ENCODE data around the gene TBC1D2. TPM values are rescaled to one million over a fixed set of nuclear protein-coding genes. Genes with fewer than 3 reads are reported as not detected.
A peak's percentile ranks its signal among the peaks of the same experiment; 100 is the strongest.

Gene TBC1D2
- total and polyA plus RNA-seq, 2 of the 4 experiments (the other 2 are of a cell fraction), result 36.9 to 62.7 TPM

DNA sequence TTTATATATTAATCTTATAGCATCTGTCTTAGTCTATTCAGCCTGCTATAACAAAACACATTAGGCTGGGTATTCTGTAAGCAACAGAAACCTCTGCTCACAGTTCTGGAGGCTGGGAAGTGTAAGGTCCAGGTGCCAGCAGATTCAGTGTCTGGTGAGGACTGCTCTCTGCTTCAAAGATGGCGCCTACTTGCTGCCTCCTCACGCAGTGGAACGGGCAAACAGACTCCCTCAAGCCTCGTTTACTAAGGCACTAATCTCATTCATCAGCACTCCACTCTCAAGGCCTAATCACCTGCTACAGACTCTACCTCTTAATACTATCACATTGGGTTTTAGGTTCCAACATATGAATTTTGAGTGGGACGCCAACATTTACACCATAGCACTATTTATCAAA lies 5.2 kb upstream of the TBC1D2 start:
- DNase-seq, result no peak
- Histone ChIP-seq H2BK120ac (ENCODE audit: low read depth, low read length) (no peak overlapping the region), H4K8ac (ENCODE audit: low read depth in 2 of 2, low read length in 2 of 2) (no peak overlapping the region), H2BK15ac (ENCODE audit: low read depth, low read length) (peak overlapping the region; percentile 83; the same call in 1 of the 3 replicates), H2AFZ (replicated peaks; ENCODE audit: low read length, poor library complexity) (no peak overlapping the region), H2AK9ac (replicated peaks; ENCODE audit: low read depth, low read length, poor library complexity) (no peak overlapping the region), H3K23ac (ENCODE audit: low read depth, low read length) (no peak overlapping the region), H3K18ac (ENCODE audit: low read depth, low read length) (no peak overlapping the region), H3K9me3 (ENCODE audit: control insufficient read depth, insufficient read depth, low read length) (no peaks in the 10 kb centered on the region), H2BK5ac (ENCODE audit: low read depth, low read length, poor library complexity, severe bottlenecking) (no peak overlapping the region), H3K4me2 (ENCODE audit: low read depth, low read length) (no peak overlapping the region), H2BK20ac (ENCODE audit: low read depth, low read length) (peak overlapping the region; percentile 31), H3K14ac (replicated peaks; ENCODE audit: low read depth, low read length) (no peak overlapping the region), H3K27me3 (ENCODE audit: control insufficient read depth, insufficient read depth, low read length) (no peaks in the 10 kb centered on the region), H4K20me1 (ENCODE audit: insufficient read depth, low read length) (no peaks in the 10 kb centered on the region), H3K79me1 (ENCODE audit: low read depth in 1 of 2, low read length in 2 of 2) (peaks cover 6 to 8% of the 10 kb centered on the region in 2 experiments), H3K4ac (ENCODE audit: low read depth, low read length) (no peak overlapping the region), H3K36me3 (ENCODE audit: control insufficient read depth, insufficient read depth, low read length) (no peaks in the 10 kb centered on the region), H2AK5ac (ENCODE audit: low read depth, low read length) (0 out of 2 replicates have a peak overlapping the region, but pooled peaks have one; percentile 15), H3K4me3 (ENCODE audit: insufficient read depth, low read depth, low read length) (no peak overlapping the region), H3K4me1 (ENCODE audit: control insufficient read depth, insufficient read depth, low read length) (peaks cover 6% of the 10 kb centered on the region), H3K9me1 (ENCODE audit: insufficient read depth, low read length) (no peaks in the 10 kb centered on the region), H3K27ac (ENCODE audit: insufficient read depth, low read length) (no peak overlapping the region), H3K56ac (ENCODE audit: extremely low read depth, insufficient read depth, low read length) (no peak overlapping the region), H3K9ac (ENCODE audit: low read depth, low read length) (no peak overlapping the region), H4K91ac (ENCODE audit: insufficient read depth, low read depth, low read length) (no peak overlapping the region), H4K5ac (ENCODE audit: low read depth, low read length) (no peak overlapping the region)
- POLR2A ChIA-PET (ENCODE audit: unreplicated experiment), result no interaction called here
- WGBS, 2 experiments (ENCODE audit: extremely low coverage in 2 of 2, insufficient read length in 1 of 2), result no CpG with 5 or more reads among the region's 5 CpGs
- dilution Hi-C loops (cut with HindIII; ENCODE audit: low sequenced_read_pairs, unreplicated experiment), result no loop called here
- intact Hi-C loops (cut with micrococcal nuclease), result loop anchor here (10.0 kb wide), 1 partner anchor 546 kb away; no protein-coding TSS in a partner anchor
- ATAC-seq (ENCODE audit: low read depth), result no peak
- BruUV-seq (replicated peaks), result no TSS peak
- TF ChIP-seq RCOR1 (IDR thresholded peaks at IDR 0.05; ENCODE audit: insufficient replicate concordance, low read length), result no peak
- no peak for TF ChIP-seq CHD1 (IDR thresholded peaks at IDR 0.05; ENCODE audit: low read depth, low read length)
- no peak for TF ChIP-seq NFE2L2 (IDR thresholded peaks at IDR 0.05; ENCODE audit: low read depth, low read length)
- TF ChIP-seq, protein P1, sequence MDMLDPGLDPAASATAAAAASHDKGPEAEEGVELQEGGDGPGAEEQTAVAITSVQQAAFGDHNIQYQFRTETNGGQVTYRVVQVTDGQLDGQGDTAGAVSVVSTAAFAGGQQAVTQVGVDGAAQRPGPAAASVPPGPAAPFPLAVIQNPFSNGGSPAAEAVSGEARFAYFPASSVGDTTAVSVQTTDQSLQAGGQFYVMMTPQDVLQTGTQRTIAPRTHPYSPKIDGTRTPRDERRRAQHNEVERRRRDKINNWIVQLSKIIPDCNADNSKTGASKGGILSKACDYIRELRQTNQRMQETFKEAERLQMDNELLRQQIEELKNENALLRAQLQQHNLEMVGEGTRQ (IDR thresholded peaks at IDR 0.05; ENCODE audit: low read depth, low read length), result no peak
- TF ChIP-seq MAFK (IDR thresholded peaks at IDR 0.05; ENCODE audit: low read depth, low read length), result no peak
- no peak for TF ChIP-seq BHLHE40 (IDR thresholded peaks at IDR 0.05; ENCODE audit: low read depth, low read length)
- no peak for TF ChIP-seq POLR2A (IDR thresholded peaks at IDR 0.05; ENCODE audit: low read depth, low read length)
- TF ChIP-seq, protein P2, sequence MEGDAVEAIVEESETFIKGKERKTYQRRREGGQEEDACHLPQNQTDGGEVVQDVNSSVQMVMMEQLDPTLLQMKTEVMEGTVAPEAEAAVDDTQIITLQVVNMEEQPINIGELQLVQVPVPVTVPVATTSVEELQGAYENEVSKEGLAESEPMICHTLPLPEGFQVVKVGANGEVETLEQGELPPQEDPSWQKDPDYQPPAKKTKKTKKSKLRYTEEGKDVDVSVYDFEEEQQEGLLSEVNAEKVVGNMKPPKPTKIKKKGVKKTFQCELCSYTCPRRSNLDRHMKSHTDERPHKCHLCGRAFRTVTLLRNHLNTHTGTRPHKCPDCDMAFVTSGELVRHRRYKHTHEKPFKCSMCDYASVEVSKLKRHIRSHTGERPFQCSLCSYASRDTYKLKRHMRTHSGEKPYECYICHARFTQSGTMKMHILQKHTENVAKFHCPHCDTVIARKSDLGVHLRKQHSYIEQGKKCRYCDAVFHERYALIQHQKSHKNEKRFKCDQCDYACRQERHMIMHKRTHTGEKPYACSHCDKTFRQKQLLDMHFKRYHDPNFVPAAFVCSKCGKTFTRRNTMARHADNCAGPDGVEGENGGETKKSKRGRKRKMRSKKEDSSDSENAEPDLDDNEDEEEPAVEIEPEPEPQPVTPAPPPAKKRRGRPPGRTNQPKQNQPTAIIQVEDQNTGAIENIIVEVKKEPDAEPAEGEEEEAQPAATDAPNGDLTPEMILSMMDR (conservative IDR thresholded peaks at IDR 0.05; ENCODE audit: low read depth, low read length), result no peak
- TF ChIP-seq, protein P3, sequence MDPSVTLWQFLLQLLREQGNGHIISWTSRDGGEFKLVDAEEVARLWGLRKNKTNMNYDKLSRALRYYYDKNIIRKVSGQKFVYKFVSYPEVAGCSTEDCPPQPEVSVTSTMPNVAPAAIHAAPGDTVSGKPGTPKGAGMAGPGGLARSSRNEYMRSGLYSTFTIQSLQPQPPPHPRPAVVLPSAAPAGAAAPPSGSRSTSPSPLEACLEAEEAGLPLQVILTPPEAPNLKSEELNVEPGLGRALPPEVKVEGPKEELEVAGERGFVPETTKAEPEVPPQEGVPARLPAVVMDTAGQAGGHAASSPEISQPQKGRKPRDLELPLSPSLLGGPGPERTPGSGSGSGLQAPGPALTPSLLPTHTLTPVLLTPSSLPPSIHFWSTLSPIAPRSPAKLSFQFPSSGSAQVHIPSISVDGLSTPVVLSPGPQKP (IDR thresholded peaks at IDR 0.05; ENCODE audit: borderline replicate concordance, low read depth, low read length), result no peak
- TF ChIP-seq FOS (IDR thresholded peaks at IDR 0.05; ENCODE audit: low read depth, low read length), result no peak
- no peak for TF ChIP-seq CEBPB (IDR thresholded peaks at IDR 0.05; ENCODE audit: low read depth, low read length)
- TF ChIP-seq MAZ (IDR thresholded peaks at IDR 0.05; ENCODE audit: borderline replicate concordance, low read depth, low read length), result no peak
- TF ChIP-seq RAD21 (IDR thresholded peaks at IDR 0.05; ENCODE audit: low read length), result no peak
- no peak for TF ChIP-seq RFX5 (IDR thresholded peaks at IDR 0.05; ENCODE audit: low read depth, low read length)
- in situ Hi-C loops (cut with MboI; ENCODE audit: low sequenced_read_pairs), result loop anchor here (5.0 kb wide), 3 partner anchors 53 to 338 kb away; partner anchors contain the start of gene TRMO
- CTCF ChIA-PET, result interaction anchor here (1.2 kb wide), 1 partner anchor 338 kb away, joined by 3 read pairs; no protein-coding TSS in a partner anchor

Measured in IMR-90 (cell line).